Prostate gland (tissue), 2 donors: ENCODE results near the gene ARHGAP9. TPM values are rescaled to one million over a fixed set of nuclear protein-coding genes. Genes with fewer than 3 reads are reported as not detected.
A peak's percentile ranks its signal among the peaks of the same experiment; 100 is the strongest.
"Not testable (repeated sequence)": the region's sequence is repeated elsewhere in the genome, so short reads cannot be mapped to it uniquely, and the experiment has no call there.

Experiments
- DNase-seq: peaks from one replicate; pipeline ENCODE4 v3.0.0-alpha.2; 2019; ENCODE audit warnings: low spot score
- H3K27ac ChIP-seq, 2 donors: fragments of 200-600 bp; sonication (generic); 2 replicates each; pipeline ENCODE4 v1.5.1; 2017 to 2019
- H3K27me3 ChIP-seq: fragments of 200-600 bp; sonication (generic); replicated peaks from 2 replicates; pipeline ENCODE4 v1.5.1; 2019; ENCODE audit not compliant: insufficient read depth
- H3K36me3 ChIP-seq, 2 donors: fragments of 200-600 bp; sonication (generic); 1 replicate in 1 of 2; 2 replicates in 1 of 2; pipeline versions ENCODE4 v1.5.1 to v1.8.1; 2017 to 2019
- H3K4me1 ChIP-seq: fragments of 200-600 bp; sonication (generic); replicated peaks from 2 replicates; pipeline ENCODE4 v1.5.1; 2019
- H3K4me3 ChIP-seq, 2 donors: fragments of 200-600 bp; sonication (generic); 2 replicates each; pipeline ENCODE4 v1.5.1; 2017 to 2019
- H3K9me3 ChIP-seq: fragments of 200-600 bp; sonication (generic); 2 replicates; pipeline ENCODE4 v1.5.1; 2017
- POLR2A ChIP-seq: fragments of 450-650 bp; IDR thresholded peaks from one replicate; pipeline ENCODE4 v1.6.1; 2016; ENCODE audit warnings: antibody characterized with exemption, mild to moderate bottlenecking
- POLR2AphosphoS5 ChIP-seq: sonication (generic); formaldehyde crosslinking; IDR thresholded peaks from one replicate; pipeline ENCODE4 v1.6.1; 2017; ENCODE audit warnings: antibody characterized with exemption
- WGBS: methylation state at CpG from one replicate; pipeline ENCODE4 v1.1.5; 2018; 5-methylcytosine and 5-hydroxymethylcytosine counted together
- intact Hi-C: fragments of 100-400 bp; cut with DNase I; formaldehyde crosslinking; loops from one replicate; pipeline ENCODE4 v1.14.2; 2022
- total RNA-seq, 2 donors: library from RNA; depleted of rRNA; stranded (reverse); fragments of >200 nt; gene quantifications; one replicate each; pipeline ENCODE4 v1.1.0, GENCODE V29; 2016
- TF ChIP-seq, protein P1 (sequence below), 4 experiments: fragments of 200-600 bp in 2 of 4; fragments of 450-650 bp in 2 of 4; sonication (generic) in 2 of 4; IDR thresholded peaks; 1 replicate in 3 of 4; 2 replicates in 1 of 4; pipeline ENCODE4 v1.5.1; 2016 to 2019; ENCODE audit warnings: antibody characterized with exemption in 4 of 4, mild to moderate bottlenecking in 2 of 4, moderate library complexity in 2 of 4

Gene ARHGAP9
- total RNA-seq, 2 donors from 2014 or later: 3.5 to 13.6 TPM

GRCh38 chr12:57430931-57431566, 48.6 kb downstream of the ARHGAP9 start, which contains the start of gene R3HDM2:
TSS of gene R3HDM2 (minus strand) at chr12:57431043. CDS start at chr12:57310428, 120,615 bp downstream.
- TF ChIP-seq POLR2AphosphoS5: peak; percentile 95
- TF ChIP-seq POLR2A: peak; percentile 92
- TF ChIP-seq, protein P1, sequence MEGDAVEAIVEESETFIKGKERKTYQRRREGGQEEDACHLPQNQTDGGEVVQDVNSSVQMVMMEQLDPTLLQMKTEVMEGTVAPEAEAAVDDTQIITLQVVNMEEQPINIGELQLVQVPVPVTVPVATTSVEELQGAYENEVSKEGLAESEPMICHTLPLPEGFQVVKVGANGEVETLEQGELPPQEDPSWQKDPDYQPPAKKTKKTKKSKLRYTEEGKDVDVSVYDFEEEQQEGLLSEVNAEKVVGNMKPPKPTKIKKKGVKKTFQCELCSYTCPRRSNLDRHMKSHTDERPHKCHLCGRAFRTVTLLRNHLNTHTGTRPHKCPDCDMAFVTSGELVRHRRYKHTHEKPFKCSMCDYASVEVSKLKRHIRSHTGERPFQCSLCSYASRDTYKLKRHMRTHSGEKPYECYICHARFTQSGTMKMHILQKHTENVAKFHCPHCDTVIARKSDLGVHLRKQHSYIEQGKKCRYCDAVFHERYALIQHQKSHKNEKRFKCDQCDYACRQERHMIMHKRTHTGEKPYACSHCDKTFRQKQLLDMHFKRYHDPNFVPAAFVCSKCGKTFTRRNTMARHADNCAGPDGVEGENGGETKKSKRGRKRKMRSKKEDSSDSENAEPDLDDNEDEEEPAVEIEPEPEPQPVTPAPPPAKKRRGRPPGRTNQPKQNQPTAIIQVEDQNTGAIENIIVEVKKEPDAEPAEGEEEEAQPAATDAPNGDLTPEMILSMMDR (IDR thresholded peaks at IDR 0.05): peak in 1 of 4 experiments; percentile 30
- DNase-seq: peak; percentile 95
- Histone ChIP-seq H3K4me3 (peak within 1 kb of the TSS; percentile 72 to 81), H3K4me1 (no peaks in the 10 kb centered on the region), H3K27me3 (no peaks in the 10 kb centered on the region), H3K27ac (peak within 1 kb of the TSS; percentile 87 to 99), H3K9me3 (no peaks in the 10 kb centered on the region), H3K36me3 (no peaks in the 10 kb centered on the region)
- intact Hi-C loops: no loop called here
- WGBS: under 1% methylated on average over 41 of the region's 41 CpGs

- Histone ChIP-seq H3K27ac (peak overlapping the region; percentile 87 to 99), H3K9me3 (no peaks in the 10 kb centered on the region), H3K36me3 (no peaks in the 10 kb centered on the region), H3K27me3 (no peaks in the 10 kb centered on the region), H3K4me1 (no peaks in the 10 kb centered on the region), H3K4me3 (peak overlapping the region; percentile 72 to 81)
- WGBS: under 1% methylated on average over 70 of the region's 74 CpGs
- intact Hi-C loops: no loop called here
- DNase-seq: no peak
- TF ChIP-seq, protein P1 (IDR thresholded peaks at IDR 0.05): no peak
- TF ChIP-seq POLR2A (no peak), POLR2AphosphoS5 (no peak)
Observed at GRCh38 chr12:57430112-57430930, 49.3 kb downstream of the ARHGAP9 start.

GRCh38 chr12:57429473-57430111, 50.1 kb downstream of the ARHGAP9 start:
- no peak for DNase-seq
- Histone ChIP-seq H3K4me1 (no peaks in the 10 kb centered on the region), H3K36me3 (no peaks in the 10 kb centered on the region), H3K4me3 (peak overlapping the region; percentile 72 to 81), H3K27me3 (no peaks in the 10 kb centered on the region), H3K27ac (peak overlapping the region; percentile 87 to 99), H3K9me3 (no peaks in the 10 kb centered on the region)
- TF ChIP-seq POLR2AphosphoS5 (no peak), POLR2A (no peak)
- TF ChIP-seq, protein P1 (IDR thresholded peaks at IDR 0.05): no peak
- WGBS: 22% methylated on average over 9 of the region's 9 CpGs
- intact Hi-C loops: no loop called here

- H3K4me1 ChIP-seq: no peaks in the 10 kb centered on the region
- no peak overlapping the region for H3K4me3 ChIP-seq
- TF ChIP-seq POLR2AphosphoS5: no peak
- TF ChIP-seq POLR2A: no peak
- TF ChIP-seq, protein P1 (IDR thresholded peaks at IDR 0.05): no peak
- intact Hi-C loops: no loop called here
- H3K36me3 ChIP-seq: no peaks in the 10 kb centered on the region
- no peaks in the 10 kb centered on the region for H3K9me3 ChIP-seq
- no peak for DNase-seq
- peak overlapping the region; percentile 87 to 99 for H3K27ac ChIP-seq
- H3K27me3 ChIP-seq: no peaks in the 10 kb centered on the region
- 78% methylated on average over 6 of the region's 6 CpGs for WGBS
Observed at GRCh38 chr12:57428965-57429364, 50.7 kb downstream of the ARHGAP9 start.

GRCh38 chr12:57426948-57427347, 52.7 kb downstream of the ARHGAP9 start:
- H3K36me3 ChIP-seq, H3K27me3 ChIP-seq, H3K4me1 ChIP-seq, DNase-seq, H3K9me3 ChIP-seq, intact Hi-C loops, H3K4me3 ChIP-seq: not testable (repeated sequence)
- WGBS: 89% methylated on average over 10 of the region's 10 CpGs
- H3K27ac ChIP-seq: peak overlapping the region in 1 of 2 donors; percentile 2
